HG03064 (cell line): Measurements from ENCODE around the gene KLF3.

Source experiments
- ATAC-seq: cut with Tn5 transposase; IDR thresholded peaks from one replicate; pipeline ENCODE4 v1.9.1; 2021; ENCODE audit warnings: low read depth; ENCODE audit not compliant: unreplicated experiment

KLF3 gene

DNA sequence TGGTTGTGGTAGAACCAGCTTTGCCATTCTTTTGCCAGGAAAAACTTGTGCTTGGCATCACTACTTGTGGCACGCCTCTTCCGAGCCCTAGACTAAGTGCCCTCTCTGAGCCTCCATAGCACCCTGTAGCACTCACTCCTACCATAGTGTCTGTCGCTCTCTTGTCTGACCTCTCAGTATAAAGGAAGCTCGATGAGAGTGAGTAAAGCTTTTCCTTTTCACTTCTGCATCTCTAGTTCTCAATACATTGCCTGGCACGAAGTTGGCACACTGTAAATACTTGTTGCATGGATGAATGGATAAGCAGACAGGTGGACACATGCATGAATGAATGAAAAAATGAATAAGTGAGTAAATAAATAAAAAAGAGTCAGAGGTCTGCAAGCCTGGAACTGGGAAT is 70.4 kb downstream of the KLF3 start:
- ATAC-seq = no peak

DNA sequence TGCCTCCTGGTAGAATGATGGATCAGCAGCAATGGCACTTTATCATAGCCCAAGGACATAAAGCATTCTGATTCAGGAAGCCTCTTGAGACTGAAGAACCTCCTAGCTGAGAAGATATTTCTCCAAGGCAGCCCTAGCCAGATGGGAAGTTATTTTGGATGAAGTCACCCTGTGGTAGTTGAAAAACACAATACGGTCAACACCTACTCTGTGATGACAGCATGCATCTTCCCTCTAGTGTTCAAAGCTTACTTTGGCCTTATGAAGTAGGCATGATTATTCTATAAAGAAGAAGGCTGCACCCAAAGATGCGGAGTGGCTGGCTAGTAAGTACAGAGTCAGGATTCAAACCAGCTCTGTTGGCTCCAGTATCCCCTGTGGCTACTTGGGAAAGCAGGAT is 70.9 kb downstream of the KLF3 start:
- ATAC-seq = no peak

DNA sequence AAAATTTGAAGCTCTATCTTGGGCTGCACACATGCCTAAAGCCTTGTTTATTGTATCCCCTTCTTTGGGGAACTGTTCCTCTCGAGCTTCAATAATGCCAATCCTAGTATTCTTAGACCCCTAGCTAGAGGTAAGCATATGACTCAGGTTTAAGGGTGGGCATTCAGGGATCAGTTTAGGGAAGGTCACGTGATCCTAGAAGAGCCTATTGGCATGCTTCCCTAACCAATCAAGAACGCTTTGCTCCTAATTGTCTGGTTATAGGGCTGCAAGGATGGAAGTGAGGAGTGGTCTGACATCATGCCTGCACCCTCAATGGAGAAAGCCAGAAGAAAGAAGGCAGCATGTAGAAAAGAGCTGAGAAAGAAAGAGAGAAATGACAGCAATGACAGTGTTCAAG is 71.9 kb downstream of the KLF3 start:
- no peak for ATAC-seq

DNA sequence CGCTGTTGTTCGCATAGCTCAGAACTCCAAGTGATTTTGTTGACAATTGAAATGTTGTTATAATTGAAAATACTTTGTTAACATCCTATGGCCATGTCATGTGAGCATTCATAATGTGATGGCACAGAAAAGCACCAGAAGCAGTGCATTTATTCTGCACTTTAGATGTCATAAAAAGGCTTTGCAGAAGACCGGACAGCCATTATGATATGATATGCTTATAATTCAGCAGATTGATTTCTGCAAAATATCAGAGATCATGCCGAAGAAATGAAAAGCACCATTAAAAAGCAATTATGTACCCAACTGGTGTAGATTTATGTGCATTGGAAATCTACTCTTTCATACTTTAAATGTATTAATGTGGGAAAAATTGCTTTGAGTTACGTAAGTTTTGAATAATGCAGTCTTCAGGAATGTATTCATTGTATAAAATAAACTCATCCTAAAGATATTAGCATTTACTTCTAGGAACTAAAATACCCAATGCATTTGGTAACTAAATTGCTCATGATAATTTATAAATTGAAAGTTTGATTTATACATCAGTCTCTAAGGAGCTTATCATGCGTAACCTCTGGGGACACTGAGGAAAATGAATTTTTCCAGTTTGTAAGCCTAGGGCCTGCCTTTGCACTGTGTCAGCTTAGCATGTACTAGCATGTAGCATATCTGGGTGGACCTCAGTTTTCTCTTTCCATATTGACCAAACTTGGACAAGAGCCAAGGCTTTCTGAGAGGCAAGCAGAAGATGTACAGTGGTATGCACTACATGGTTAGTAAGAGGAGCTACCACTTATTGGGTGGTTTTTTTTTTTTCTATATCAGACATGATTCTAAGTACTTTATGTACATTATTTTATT is 75.2 kb downstream of the KLF3 start:
- no peak for ATAC-seq

DNA sequence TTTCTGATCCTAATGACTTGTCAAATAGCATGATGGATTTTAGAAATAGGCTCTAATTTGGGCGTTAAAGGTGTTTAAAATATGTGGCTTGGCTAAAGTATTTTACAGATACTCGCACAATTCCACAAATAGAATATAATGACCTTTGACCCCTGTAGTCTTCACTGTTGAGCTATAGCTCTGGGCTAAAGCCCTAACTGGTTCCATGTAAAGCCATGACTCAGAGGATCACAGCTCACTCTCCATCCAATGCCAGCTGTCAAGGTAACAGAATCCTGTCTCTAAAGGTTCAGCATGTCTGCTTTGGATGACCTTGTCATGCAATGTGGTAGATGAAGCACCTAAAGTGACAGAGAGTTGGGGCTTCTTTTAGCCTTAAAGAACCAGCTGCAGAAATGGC is 76.3 kb downstream of the KLF3 start:
- no peak for ATAC-seq

DNA sequence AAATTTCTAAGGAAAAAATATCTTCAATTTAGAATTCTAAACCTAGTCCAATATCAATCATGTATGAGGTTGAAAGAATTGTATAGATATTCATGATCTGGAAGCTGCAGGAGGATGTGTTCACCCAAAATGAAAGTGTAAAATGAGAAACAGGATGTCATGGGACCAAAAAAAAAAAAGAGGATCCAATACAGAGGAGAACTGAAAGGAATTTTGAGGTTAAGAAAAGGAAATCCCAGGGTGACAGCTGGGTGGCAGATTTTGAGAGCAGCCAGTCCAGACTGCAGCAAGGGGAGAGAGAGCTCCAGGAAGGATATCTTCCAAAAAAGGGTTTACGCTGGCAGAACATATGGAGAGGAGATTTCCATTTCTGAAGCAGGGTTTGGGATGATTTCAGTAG is 79.9 kb downstream of the KLF3 start:
- ATAC-seq = no peak

DNA sequence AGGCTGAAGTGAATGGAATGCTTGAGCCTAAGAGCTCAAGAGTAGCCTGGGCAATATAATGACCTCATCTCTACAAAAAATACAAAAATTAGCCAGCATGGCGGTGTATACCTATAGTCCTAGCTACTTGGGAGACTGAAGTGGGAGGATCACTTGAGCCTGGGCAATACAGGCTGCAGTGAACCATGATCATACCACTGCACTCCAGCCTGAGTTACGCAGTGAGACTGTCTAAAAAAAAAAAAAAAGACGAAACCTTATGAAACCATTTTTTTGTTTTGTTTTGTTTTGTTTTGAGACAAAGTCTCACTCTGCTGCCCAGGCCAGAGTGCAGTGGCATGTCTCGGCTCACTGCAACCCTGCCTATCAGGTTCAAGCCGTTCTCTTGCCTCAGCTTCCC is 81.9 kb downstream of the KLF3 start:
- ATAC-seq = no peak

DNA sequence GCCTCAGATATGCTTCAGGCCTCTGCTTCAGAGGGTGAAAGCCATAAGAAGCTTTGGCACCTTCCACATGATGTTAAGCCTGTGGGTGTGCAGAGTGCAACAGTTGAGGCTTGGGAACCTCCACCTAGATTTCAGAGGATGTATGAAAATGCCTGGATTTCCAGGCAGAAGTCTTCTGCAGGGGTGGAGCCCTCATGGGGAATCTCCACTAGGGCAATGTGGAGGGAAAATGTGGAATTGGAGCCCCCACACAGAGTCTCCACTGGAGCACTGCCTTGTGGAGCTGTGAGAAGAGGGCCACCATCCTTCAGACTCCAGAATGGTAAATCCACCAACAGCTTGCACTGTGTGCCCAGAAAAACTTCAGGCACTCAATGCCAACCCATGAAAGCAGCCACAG is 83.6 kb downstream of the KLF3 start:
- ATAC-seq = no peak

DNA sequence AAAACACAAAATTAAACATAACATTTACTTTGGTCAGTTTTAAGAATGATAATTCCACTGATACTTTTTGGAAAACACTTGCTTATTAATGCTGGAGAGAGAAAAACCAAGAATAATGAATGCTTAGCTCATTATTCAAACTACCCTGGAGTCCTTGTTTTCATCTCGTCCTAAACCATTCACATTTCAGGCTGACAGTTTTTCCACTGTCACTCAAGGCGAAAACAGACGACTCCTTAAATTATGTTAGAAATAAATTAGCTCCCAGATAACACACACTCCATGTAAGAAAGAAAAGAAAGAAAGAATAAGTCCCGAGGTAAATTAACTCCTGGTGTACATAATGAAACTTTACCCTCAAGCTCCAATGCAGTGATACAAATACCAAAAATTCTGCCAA is 85.3 kb downstream of the KLF3 start:
- no peak for ATAC-seq
